Measurements from ENCODE around the gene SEC24D.

Gene SEC24D

DNA sequence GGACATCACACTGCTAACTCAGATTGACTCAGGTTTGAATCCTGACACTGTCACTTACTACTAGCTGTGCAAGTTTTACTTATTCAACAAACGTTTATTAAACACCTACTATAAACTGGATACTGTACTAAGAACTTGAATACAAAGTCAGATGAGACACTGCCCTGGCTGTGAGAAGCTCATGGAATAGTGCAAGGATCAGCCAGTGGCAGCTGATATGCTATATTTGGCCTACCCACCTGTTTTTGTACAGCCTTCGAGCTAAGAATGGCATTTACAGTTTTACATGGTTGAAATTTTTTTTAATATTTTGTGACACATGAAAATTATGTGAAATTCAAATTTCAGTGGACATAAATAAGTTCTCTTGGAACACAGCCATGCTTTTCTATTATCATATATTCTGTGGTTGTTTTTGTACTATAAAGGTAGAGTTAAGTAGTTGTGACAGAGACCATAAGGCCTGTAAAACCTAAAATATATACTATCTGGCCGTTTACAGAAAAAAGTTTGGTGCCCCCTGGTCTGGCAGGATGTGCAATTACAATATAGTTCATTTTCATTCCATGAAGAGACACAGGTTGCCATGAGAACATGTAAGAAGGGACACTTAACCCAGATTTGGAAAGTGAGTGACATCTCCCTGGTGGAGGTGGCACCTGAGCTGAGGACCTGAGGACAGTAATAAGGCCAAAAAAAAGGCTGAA, 3.4 kb upstream of the SEC24D start:
- Histone ChIP-seq H3K9ac (ENCODE audit: low read length) (no peak overlapping the region), H3K36me3 (ENCODE audit: control insufficient read depth, insufficient read depth, low read length, severe bottlenecking) (no peaks in the 10 kb centered on the region), H3K4me1 (ENCODE audit: control insufficient read depth, insufficient read depth, low read length) (peaks cover 5% of the 10 kb centered on the region), H3K27me3 (replicated peaks; ENCODE audit: control insufficient read depth, insufficient read depth, low read length) (no peaks in the 10 kb centered on the region), H3K9me3 (ENCODE audit: control insufficient read depth, low read length) (no peaks in the 10 kb centered on the region), H3K4me3 (ENCODE audit: low read length) (no peak overlapping the region)
- DNase-seq (ENCODE audit: low read depth): no peak

DNA sequence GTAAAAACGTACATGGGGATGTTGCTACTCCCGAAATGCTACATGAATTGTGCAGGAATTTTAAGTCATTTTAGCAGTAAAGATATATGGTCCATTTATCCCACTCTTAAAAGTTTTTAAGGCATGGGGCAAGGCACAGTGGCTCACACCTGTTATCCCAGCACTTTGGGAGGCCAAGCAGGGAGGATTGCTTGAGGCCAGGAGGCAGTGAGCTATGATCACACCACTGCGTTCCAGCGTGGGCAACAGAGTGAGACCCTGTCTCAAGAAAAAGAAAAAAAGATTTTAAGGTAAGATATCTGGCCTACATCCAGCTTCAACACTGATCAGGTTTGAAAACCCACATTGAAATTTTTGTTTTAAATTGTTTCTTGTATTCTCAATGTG, 1.2 kb upstream of the SEC24D start:
- peak overlapping the region; percentile 95 for H3K9ac ChIP-seq (ENCODE audit: low read length)
- DNase-seq (ENCODE audit: low read depth): no peak
- no peaks in the 10 kb centered on the region for H3K27me3 ChIP-seq (replicated peaks; ENCODE audit: control insufficient read depth, insufficient read depth, low read length)
- H3K4me1 ChIP-seq (ENCODE audit: control insufficient read depth, insufficient read depth, low read length): peaks cover 17% of the 10 kb centered on the region
- no peaks in the 10 kb centered on the region for H3K9me3 ChIP-seq (ENCODE audit: control insufficient read depth, low read length)
- H3K36me3 ChIP-seq (ENCODE audit: control insufficient read depth, insufficient read depth, low read length, severe bottlenecking): peaks cover 16% of the 10 kb centered on the region
- H3K4me3 ChIP-seq (ENCODE audit: low read length): peak overlapping the region; percentile 87

DNA sequence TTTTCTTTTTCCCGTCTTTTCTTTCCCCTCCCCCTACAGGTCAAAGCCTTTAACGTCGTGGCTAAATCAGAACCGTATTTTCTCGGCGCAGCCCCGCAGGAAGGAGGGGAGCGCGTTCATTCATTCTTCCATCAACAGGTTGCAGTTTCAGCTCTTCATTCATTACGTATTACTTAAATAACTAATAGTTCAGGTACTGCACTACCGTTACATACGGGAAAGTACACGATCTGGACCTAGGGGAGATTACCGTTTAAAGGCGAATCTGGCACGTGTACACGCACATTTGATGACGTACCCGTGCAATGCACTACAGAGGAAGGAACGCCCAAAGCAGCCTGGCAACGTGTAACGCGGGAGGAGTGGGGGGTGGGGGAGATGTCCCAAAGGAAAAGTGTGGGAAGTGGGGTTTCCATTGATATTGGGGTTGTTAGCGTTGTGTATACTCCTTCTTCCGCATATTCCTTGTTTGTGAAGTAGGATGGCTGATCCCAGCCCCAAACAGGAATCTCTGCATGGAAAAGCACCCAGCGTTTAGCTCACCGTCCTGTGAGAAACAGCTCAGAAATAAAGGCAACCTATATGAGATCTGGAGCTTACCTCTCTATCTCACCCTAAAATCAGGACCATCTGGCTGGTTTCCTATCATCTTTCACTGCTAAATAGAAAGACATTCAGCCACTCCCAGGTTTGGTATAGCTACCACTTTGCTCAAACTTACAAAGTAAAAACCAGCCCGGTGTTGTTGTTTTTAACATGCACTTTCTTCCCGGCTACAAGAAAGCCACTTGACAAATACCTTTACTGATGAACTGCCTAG, 585 bp upstream of the SEC24D start:
- Histone ChIP-seq H3K36me3 (ENCODE audit: control insufficient read depth, insufficient read depth, low read length, severe bottlenecking) (peaks cover 22% of the 10 kb centered on the region), H3K4me1 (ENCODE audit: control insufficient read depth, insufficient read depth, low read length) (peaks cover 17% of the 10 kb centered on the region), H3K27me3 (replicated peaks; ENCODE audit: control insufficient read depth, insufficient read depth, low read length) (no peaks in the 10 kb centered on the region), H3K9me3 (ENCODE audit: control insufficient read depth, low read length) (no peaks in the 10 kb centered on the region), H3K4me3 (ENCODE audit: low read length) (peak overlapping the region; percentile 87), H3K9ac (ENCODE audit: low read length) (peak overlapping the region; percentile 95)
- DNase-seq (ENCODE audit: low read depth): peak; percentile 87

DNA sequence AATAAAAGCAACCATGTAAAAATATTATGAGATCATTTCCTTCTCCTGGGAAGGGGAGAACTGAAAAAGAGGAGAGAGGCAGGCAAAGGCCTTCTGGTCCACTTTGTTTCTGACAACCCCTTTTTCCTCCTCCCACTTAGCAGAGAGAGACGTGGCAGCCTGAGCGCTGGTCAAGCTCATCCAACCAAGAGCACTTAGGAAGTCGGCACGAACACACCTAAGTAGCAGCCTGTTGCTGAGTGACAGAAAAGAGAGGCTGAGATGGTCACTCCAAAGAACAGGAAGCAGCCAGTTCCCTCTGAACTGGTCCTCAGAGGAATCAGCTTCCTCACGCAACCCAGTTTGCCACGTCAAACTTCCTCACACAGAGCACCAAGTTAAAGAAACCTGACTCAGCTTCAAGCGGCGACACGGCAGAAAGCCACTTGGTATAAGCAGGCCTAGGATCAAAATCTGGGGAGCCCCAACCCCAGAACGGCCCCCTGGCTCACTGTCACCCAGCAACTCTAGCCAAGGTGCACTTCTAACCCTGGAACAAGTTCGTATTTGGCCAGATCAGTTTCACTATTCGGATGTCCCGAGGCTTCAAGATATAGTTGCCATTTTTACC, 861 bp downstream of the SEC24D start:
- peak; percentile 90 for DNase-seq (ENCODE audit: low read depth)

DNA sequence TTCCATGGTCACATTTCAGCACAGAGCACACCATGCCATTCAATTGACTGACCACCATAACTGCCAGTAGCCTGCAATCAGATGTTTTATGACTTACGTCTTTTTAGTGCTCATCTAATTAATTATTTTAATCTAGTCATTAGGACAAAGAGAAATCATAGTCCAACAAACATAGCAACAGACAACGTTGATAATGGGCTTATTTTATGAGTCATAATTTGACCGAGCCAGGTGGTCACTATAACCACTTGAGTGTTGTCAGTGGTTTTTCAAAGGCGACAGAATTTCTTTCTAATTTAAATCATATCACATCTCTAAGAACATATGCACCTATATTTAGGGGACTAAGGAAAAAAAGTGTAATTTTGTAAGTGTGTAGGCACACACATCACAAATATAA, 1.9 kb downstream of the SEC24D start:
- Histone ChIP-seq H3K4me3 (ENCODE audit: low read length) (peak overlapping the region; percentile 87), H3K27me3 (replicated peaks; ENCODE audit: control insufficient read depth, insufficient read depth, low read length) (no peaks in the 10 kb centered on the region), H3K36me3 (ENCODE audit: control insufficient read depth, insufficient read depth, low read length, severe bottlenecking) (peaks cover 44% of the 10 kb centered on the region), H3K9me3 (ENCODE audit: control insufficient read depth, low read length) (no peaks in the 10 kb centered on the region), H3K4me1 (ENCODE audit: control insufficient read depth, insufficient read depth, low read length) (peaks cover 17% of the 10 kb centered on the region), H3K9ac (ENCODE audit: low read length) (no peak overlapping the region)
- peak; percentile 36 for DNase-seq (ENCODE audit: low read depth)

More for the DNA sequence above, 861 bp downstream of the SEC24D start:
- Histone ChIP-seq H3K36me3 (ENCODE audit: control insufficient read depth, insufficient read depth, low read length, severe bottlenecking) (peaks cover 36% of the 10 kb centered on the region), H3K4me3 (ENCODE audit: low read length) (peak overlapping the region; percentile 87), H3K9ac (ENCODE audit: low read length) (peak overlapping the region; percentile 95), H3K27me3 (replicated peaks; ENCODE audit: control insufficient read depth, insufficient read depth, low read length) (no peaks in the 10 kb centered on the region), H3K9me3 (ENCODE audit: control insufficient read depth, low read length) (no peaks in the 10 kb centered on the region), H3K4me1 (ENCODE audit: control insufficient read depth, insufficient read depth, low read length) (peaks cover 17% of the 10 kb centered on the region)

DNA sequence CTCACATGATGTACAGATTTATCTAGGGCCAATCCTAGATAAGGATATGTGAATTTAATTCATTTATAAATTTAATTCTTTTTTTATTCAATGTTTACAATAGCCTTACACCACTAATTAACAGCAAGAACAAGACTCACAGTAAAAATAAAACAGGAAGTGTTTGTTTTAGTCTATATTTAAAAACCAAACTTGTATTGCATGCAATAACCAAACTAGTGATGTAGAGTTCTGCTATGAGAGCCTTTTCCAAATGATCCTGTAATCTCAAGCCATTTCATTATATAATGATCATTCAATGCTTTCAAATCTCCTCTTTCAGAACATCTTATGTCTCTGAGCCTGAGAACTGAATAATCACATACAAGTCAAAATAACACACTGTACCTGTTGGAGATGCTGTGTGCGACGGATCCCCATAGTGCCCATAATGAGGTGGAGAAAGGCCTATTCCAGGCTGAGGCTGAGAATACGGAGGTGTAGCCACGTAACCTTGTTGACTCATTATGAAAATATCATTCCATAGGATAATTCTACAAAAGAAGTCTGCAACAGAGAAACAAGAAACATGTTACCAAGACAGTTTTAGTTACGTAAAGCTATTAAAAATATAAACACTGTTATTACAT, 2.6 kb downstream of the SEC24D start:
- H3K4me1 ChIP-seq (ENCODE audit: control insufficient read depth, insufficient read depth, low read length): peaks cover 17% of the 10 kb centered on the region
- H3K27me3 ChIP-seq (replicated peaks; ENCODE audit: control insufficient read depth, insufficient read depth, low read length): no peaks in the 10 kb centered on the region
- no peaks in the 10 kb centered on the region for H3K9me3 ChIP-seq (ENCODE audit: control insufficient read depth, low read length)
- H3K36me3 ChIP-seq (ENCODE audit: control insufficient read depth, insufficient read depth, low read length, severe bottlenecking): peaks cover 50% of the 10 kb centered on the region
- DNase-seq (ENCODE audit: low read depth): peak; percentile 18
- peak overlapping the region; percentile 87 for H3K4me3 ChIP-seq (ENCODE audit: low read length)
- no peak overlapping the region for H3K9ac ChIP-seq (ENCODE audit: low read length)

DNA sequence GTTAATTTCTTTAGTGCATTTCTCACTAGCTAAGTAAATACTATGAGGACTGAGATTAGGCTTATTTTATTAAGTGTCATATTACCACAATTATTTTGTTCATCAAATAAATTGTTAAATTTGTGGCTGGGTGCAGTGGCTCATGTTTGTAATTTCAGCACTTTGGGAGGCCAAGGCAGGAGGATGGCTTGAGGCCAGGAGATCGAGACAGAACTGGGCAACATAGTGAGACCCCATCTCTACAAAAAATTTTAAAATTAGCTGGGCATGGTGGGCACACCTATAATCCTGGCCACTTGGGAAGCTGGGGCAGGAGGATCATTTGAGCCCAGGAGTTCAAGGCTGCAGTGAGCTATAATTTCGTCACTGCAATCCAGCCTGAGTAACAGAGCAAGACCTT, 6.8 kb downstream of the SEC24D start:
- H3K9me3 ChIP-seq (ENCODE audit: control insufficient read depth, low read length): no peaks in the 10 kb centered on the region
- peaks cover 34% of the 10 kb centered on the region for H3K4me1 ChIP-seq (ENCODE audit: control insufficient read depth, insufficient read depth, low read length)
- no peak overlapping the region for H3K9ac ChIP-seq (ENCODE audit: low read length)
- DNase-seq (ENCODE audit: low read depth): no peak
- no peaks in the 10 kb centered on the region for H3K27me3 ChIP-seq (replicated peaks; ENCODE audit: control insufficient read depth, insufficient read depth, low read length)
- H3K4me3 ChIP-seq (ENCODE audit: low read length): no peak overlapping the region
- peaks cover 70% of the 10 kb centered on the region for H3K36me3 ChIP-seq (ENCODE audit: control insufficient read depth, insufficient read depth, low read length, severe bottlenecking)

DNA sequence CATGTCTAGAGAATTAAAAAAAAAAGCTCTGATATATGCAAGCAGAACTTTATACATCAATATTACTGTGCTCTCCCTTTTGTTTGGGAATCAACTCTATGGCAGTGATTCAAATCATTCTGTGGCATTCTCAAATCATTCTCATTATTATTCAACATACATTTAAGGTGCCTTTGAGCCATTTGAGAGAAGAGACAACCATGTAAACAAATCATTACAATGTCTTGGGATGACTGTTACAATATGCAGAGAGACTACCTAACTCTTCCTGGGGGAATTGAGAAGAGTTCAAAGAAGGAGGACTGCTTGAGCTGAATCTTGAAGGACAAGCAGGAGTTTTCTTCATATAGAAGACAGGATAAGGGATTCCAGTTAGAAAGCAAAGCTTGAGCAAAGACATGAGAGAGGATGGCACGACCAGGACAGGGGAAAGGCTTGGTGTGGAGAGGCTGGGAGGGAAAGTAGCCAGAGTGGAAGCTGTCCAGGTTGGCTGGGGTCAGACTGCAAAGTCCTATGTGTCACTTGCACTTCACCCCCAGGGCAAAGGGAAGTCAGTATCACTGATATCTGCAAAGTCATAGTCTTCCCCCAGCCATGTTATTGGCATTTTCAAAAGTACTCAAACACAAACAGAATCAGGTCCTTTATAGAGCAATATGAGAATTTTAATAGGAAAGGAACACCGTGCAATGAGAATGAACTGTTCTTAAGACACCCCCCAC, 9.0 kb downstream of the SEC24D start:
- Histone ChIP-seq H3K27me3 (replicated peaks; ENCODE audit: control insufficient read depth, insufficient read depth, low read length) (no peaks in the 10 kb centered on the region), H3K4me1 (ENCODE audit: control insufficient read depth, insufficient read depth, low read length) (peaks cover 25% of the 10 kb centered on the region), H3K4me3 (ENCODE audit: low read length) (peak overlapping the region; percentile 52), H3K9me3 (ENCODE audit: control insufficient read depth, low read length) (no peaks in the 10 kb centered on the region), H3K36me3 (ENCODE audit: control insufficient read depth, insufficient read depth, low read length, severe bottlenecking) (peaks cover 74% of the 10 kb centered on the region), H3K9ac (ENCODE audit: low read length) (peak overlapping the region; percentile 0)
- DNase-seq (ENCODE audit: low read depth): peak; percentile 19

DNA sequence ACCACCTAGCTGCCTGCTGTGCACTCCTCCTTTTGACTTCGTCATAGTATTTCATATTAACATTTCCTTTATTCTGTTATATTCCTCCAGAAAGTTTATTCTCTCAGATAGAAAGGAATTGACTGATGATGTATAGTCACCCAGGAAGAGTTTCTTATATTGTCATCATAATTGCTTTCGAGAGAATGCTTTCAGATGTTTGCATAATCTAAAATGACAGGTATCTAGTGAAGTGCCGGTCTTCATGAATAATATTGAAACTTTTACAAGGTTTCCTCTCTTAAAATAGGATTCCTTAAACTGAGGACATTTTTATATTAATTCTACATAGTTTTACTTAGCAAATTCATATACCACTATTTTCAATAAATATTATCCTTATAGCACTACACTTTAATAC, 10.1 kb downstream of the SEC24D start:
- H3K36me3 ChIP-seq (ENCODE audit: control insufficient read depth, insufficient read depth, low read length, severe bottlenecking): peaks cover 66% of the 10 kb centered on the region
- peaks cover 34% of the 10 kb centered on the region for H3K4me1 ChIP-seq (ENCODE audit: control insufficient read depth, insufficient read depth, low read length)
- peak overlapping the region; percentile 52 for H3K4me3 ChIP-seq (ENCODE audit: low read length)
- H3K9ac ChIP-seq (ENCODE audit: low read length): peak overlapping the region; percentile 41
- no peaks in the 10 kb centered on the region for H3K9me3 ChIP-seq (ENCODE audit: control insufficient read depth, low read length)
- DNase-seq (ENCODE audit: low read depth): no peak
- H3K27me3 ChIP-seq (replicated peaks; ENCODE audit: control insufficient read depth, insufficient read depth, low read length): no peaks in the 10 kb centered on the region

DNA sequence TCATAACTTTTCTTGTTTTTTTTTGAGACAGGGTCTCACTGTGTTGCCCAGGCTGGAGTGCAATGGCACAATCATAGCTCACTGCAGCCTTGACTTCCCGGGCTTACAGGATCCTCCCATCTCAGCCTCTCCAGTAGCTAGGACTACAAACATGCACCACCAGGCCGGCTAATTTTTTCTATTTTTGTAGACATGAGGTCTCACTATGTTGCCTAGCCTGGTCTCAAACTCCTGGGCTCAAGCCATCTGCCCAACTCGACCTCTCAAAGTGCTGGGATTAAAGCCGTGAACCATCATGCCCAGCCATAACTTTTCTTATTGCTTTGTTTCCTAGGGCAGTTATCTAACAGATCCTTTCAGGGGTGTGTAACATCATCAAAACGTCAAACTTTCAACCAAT, 11.8 kb downstream of the SEC24D start:
- H3K4me3 ChIP-seq (ENCODE audit: low read length): no peak overlapping the region
- no peak for DNase-seq (ENCODE audit: low read depth)
- no peak overlapping the region for H3K9ac ChIP-seq (ENCODE audit: low read length)
- H3K4me1 ChIP-seq (ENCODE audit: control insufficient read depth, insufficient read depth, low read length): peaks cover 34% of the 10 kb centered on the region
- peaks cover 53% of the 10 kb centered on the region for H3K36me3 ChIP-seq (ENCODE audit: control insufficient read depth, insufficient read depth, low read length, severe bottlenecking)
- H3K9me3 ChIP-seq (ENCODE audit: control insufficient read depth, low read length): no peaks in the 10 kb centered on the region
- H3K27me3 ChIP-seq (replicated peaks; ENCODE audit: control insufficient read depth, insufficient read depth, low read length): no peaks in the 10 kb centered on the region
